ENCODE measurements around the gene HSPA14.
A peak's percentile ranks its signal among the peaks of the same experiment; 100 is the strongest.
"Not testable (repeated sequence)": the region's sequence is repeated elsewhere in the genome, so short reads cannot be mapped to it uniquely, and the experiment has no call there.

HSPA14 gene

GRCh38 chr10:14837757-14838581 lies at the start of gene HSPA14, which contains the start of the genes CDNF and MSANTD7:
TSS of gene HSPA14 (plus strand) at chr10:14838306. CDS start at chr10:14838403, 97 bp downstream.
TSS of gene CDNF (minus strand) at chr10:14838037. CDS start at chr10:14837946, 91 bp downstream.
TSS of gene MSANTD7 (plus strand) at chr10:14838306. CDS start at chr10:14842285, 3,979 bp downstream.
- peak; percentile 97 for DNase-seq

GRCh38 chr10:14798636-14799035 lies 39.5 kb upstream of the HSPA14 start:
- DNase-seq: no peak

- no peak for DNase-seq
Measured at GRCh38 chr10:14800397-14800796, 37.7 kb upstream of the HSPA14 start.

- DNase-seq: no peak
Measured at GRCh38 chr10:14801723-14802122, 36.4 kb upstream of the HSPA14 start.

- no peak for DNase-seq
Measured at GRCh38 chr10:14803827-14804226, 34.3 kb upstream of the HSPA14 start.

- DNase-seq: no peak
Measured at GRCh38 chr10:14806318-14806717, 31.8 kb upstream of the HSPA14 start.

GRCh38 chr10:14810969-14811953 lies 26.8 kb upstream of the HSPA14 start:
- DNase-seq: no peak

- DNase-seq: no peak
Measured at GRCh38 chr10:14812271-14812670, 25.8 kb upstream of the HSPA14 start.

- DNase-seq: no peak
Measured at GRCh38 chr10:14815681-14816080, 22.4 kb upstream of the HSPA14 start.

- DNase-seq: not testable (repeated sequence)
Measured at GRCh38 chr10:14816717-14817116, 21.4 kb upstream of the HSPA14 start.

GRCh38 chr10:14820010-14820774 lies 17.9 kb upstream of the HSPA14 start:
- no peak for DNase-seq

- DNase-seq: no peak
Measured at GRCh38 chr10:14820775-14821154, 17.3 kb upstream of the HSPA14 start.

- no peak for DNase-seq
Measured at GRCh38 chr10:14821635-14822375, 16.3 kb upstream of the HSPA14 start.

- peak; percentile 36 for DNase-seq
Measured at GRCh38 chr10:14822879-14823755, 15.0 kb upstream of the HSPA14 start.

- no peak for DNase-seq
Measured at GRCh38 chr10:14823966-14824365, 14.1 kb upstream of the HSPA14 start.

GRCh38 chr10:14826076-14826829 lies 11.9 kb upstream of the HSPA14 start:
- DNase-seq: no peak

- no peak for DNase-seq
Measured at GRCh38 chr10:14833106-14833505, 5.0 kb upstream of the HSPA14 start.

GRCh38 chr10:14836208-14836607 lies 1.9 kb upstream of the HSPA14 start:
- no peak for DNase-seq

GRCh38 chr10:14837003-14837756 lies 926 bp upstream of the HSPA14 start:
- no peak for DNase-seq
